HG03280 (cell line): Measurements from ENCODE around the gene FCMR.
"Not testable (repeated sequence)": the region's sequence is repeated elsewhere in the genome, so short reads cannot be mapped to it uniquely, and the experiment has no call there.

ENCODE experiments used
- ATAC-seq: cut with Tn5 transposase; IDR thresholded peaks from one replicate; pipeline ENCODE4 v1.9.1; 2021; ENCODE audit warnings: mild to moderate bottlenecking, moderate library complexity; ENCODE audit not compliant: unreplicated experiment

The FCMR gene

DNA sequence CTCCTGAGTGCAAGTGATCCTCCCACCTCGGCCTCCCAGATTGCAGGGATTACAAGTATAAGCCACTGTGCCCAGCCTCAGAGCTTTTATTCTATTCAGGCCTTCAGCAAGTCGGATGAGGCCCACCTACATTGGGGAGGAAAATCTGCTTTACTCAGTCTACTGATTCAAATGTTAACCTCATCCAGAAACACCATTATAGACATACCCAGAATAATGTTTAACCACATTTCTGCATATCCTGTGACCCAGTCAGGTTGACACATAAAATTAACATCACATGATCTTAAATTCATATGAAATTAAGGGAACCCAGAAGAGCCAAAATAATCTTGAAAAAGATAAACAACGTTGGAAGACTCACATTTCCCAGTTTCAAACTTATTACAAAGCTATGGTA is 41.4 kb downstream of the FCMR start:
- ATAC-seq = no peak

DNA sequence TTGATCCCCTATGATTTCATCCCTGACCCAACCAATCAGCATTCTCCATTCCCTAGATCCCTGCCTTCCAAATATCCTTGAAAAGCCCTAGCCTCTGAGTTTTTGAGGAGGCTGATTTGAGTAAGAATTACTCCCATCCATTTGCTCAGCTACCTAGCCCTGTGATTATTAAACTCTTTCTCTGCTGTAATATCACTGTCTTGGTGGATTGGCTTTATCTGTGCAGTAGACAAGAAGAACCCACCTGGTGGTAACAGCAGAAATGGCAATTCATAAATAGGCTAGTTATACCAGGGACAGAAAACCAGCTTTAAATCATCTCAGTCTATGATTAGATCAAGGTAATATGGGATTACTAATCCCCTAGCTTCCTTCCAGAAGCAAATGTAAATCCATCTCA is 43.3 kb downstream of the FCMR start:
- ATAC-seq = no peak

DNA sequence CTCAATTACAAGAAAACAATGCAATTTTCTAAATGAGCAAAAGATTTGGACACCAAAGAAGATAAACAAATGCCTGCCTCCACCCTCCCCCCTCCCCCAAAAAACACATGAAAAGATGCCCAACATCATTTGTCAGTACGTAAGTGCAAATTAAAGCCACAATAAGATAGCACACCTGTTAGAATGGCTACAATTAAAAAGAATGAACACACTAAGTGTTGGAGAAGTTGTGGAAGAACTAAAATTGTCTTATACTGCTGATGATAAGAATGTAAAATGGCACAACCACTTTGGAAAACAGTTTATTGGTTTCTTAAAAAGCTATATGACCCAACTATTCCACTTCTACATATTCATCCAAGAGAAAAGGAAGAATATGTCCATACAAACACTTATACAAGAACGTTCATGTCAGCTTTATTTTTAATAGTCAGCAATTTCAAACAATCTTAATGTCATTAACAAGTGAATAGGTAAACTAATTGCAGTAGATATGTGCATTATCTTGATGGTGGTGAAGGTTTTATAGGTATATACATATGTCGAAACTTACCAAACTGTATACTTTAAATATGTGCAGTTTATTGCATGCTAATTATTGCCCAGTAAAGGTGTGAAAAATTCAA is 45.9 kb downstream of the FCMR start:
- no peak for ATAC-seq

DNA sequence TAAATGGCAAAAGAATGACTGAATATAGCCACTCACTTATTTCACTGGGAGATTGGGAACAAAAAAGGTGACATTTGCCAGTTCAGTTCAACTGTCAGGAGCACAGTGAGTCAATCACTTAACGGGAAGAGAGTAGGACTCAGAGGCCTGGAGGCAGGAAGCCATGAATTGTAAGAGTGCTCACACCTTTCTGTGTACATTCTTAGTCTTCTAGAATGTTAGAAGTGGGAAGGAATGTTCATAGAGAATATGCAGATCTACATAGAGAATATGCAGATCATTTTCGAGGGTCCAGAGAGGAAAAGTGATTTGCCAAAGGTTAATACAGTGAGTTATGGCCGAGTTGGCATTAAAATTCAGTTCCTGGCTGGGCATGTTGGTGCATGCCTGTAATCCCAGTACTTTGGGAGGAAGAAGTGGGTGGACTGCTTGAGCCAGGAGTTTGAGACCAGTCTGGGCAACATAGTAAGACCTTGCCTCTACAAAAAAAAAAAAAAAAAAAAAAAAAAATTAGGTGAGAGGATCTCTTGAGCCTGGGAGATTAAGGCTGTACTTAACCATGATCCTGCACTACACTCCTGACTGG is 48.0 kb downstream of the FCMR start:
- no peak for ATAC-seq

DNA sequence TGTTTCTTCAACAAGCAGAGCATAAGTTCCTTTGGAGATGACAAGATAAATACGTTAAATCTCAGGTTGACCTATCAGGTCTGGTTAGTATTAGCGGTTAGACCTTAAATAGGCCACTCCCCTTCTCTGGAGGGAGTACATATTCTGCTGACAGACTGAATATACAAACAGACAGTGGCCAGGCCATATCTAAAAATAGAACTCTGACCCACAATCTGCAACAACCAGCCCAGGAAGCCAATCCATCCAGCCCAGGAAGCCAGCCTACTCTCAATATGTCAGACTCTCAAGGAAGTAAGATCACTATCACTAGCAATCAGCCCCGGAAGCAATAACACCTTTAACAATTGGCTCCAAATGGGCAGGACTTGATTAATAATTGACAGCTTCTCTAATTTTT is 49.6 kb downstream of the FCMR start:
- ATAC-seq = no peak

DNA sequence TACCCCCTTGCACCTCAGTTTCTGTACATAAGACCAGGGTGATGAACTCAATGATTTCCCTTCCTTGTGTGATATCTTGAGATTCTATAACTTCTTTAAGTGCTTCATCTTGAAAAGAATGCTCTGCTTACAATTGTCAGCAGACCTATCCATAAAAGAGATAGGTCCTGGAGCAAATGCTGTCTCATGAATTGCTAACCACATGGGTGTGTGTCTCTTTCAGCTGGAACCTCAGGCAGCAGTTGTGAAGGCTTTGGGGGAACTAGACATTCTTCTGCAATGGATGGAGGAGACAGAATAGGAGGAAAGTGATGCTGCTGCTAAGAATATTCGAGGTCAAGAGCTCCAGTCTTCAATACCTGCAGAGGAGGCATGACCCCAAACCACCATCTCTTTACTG is 53.5 kb downstream of the FCMR start:
- no peak for ATAC-seq

DNA sequence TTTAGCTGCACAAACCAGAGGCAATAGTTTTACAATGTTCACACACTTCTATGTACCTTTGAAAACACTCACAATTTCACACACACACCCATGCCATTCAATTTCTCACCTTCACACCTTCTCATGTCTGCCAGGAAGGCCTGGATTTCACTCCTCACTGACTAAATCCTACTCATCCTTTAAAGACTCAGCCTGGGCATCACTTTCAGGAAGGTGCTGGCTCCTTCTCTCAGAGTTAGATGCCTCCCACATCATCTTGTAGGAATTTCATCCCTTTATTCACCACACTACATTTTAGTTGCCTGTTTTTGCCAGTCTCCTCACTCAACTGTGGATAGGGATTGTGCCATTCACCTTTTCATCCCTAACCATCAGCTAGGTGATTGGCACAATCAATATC is 54.0 kb downstream of the FCMR start:
- no peak for ATAC-seq

DNA sequence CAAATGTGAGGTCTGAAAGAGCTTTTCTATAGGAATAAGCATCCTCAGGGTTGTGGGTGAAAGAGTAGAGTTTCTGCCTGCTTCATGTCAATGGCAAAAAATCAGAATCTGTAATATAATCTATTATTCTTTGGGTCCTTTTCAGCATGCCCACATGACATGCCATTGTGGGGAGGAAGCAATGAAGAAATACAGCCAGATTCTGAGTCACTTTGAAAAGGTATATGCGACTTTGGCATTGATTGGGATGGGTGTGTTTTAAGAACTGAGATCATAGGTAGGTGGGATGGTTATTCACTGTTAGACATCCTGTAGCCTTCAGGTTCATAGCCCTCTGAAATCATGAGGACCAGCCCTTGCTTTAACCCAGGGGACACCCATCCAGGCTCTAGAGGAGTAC is 54.5 kb downstream of the FCMR start:
- no peak for ATAC-seq

DNA sequence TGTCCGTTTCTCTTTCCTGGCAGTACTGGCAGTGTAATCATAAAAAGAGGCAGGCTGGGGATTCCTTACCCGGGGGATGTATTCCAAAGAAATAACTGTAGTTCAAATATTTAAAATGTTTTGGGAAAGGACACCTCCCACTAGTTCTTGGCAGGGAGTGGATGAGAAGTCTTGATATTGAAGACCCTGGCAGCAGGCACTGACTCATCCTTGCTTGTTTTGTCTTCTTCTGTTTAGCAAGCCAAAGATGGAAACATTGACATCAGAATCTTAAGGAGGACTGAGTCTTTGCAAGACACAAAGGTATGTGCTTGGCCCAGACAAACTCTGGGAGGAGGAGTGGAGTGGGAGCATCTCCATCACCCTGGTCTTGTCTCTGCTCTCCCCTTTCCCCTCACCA is 55.7 kb downstream of the FCMR start:
- ATAC-seq = no peak

DNA sequence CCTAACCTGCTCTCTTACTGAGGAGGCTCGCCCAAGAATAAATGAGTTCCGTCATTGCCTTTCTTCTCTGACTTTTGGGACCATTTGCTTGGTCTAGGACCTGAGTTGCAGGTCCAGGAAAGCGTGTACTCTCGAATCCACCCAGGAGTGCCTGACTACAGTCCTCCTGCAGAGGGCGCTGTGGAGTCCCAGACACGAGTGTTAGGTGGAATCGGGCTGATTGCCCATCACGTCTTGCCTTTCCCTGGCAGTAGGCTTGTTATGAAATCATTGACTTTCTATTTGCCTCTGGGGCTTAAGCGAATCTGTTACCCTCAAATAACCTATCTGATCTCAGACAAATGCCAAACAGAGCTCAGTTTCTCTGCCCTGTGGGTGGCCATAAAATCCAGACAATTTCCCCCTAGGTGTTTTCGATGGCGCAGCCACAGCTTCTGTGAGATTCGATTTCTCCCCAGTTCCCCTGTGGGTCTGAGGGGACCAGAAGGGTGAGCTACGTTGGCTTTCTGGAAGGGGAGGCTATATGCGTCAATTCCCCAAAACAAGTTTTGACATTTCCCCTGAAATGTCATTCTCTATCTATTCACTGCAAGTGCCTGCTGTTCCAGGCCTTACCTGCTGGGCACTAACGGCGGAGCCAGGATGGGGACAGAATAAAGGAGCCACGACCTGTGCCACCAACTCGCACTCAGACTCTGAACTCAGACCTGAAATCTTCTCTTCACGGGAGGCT is 56.6 kb downstream of the FCMR start, which contains the start of gene IL20:
Gene IL20, plus strand, starts transcription at position 685 of the 733 bp plus-strand sequence. CDS start 230 bp downstream, outside the sequence.
- ATAC-seq = no peak

DNA sequence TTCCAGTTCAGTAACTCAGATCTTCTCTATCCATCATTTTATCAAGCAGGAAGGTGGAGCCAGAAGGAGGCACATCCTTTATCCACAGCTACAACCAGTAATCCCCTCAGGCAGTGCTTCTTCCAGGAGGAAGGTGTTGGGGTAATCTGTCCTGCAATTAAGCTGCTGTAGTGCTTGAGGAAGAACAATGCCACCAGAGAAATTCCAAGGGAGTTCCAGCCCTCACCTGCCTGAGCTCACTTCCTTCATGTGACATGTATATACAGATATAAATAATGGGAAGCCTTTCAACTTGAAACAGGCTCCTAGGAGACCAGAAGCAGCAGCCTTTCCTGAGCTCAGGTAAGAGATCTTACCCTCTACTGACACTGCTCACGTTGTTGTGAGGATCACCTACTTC is 58.5 kb downstream of the FCMR start:
- ATAC-seq = no peak

DNA sequence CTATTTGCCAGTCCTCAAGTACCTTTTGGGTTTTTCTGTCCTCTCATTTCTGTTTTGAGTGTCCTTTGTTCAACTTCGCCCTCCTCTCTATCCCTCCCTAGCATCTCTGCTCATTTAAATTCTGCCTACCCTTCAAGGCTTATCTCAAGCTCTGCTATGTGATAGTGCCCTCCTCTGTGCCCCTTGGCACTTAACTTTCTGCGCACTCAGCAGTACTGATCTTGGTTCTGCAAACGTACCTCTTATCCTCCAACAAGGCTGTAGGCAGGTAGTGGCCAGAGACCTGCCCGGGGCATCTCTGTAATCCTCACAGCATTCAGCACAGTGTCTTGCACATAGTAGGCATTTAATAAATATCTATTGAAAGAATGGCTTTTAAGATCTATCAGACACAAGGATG is 61.6 kb downstream of the FCMR start:
- no peak for ATAC-seq

DNA sequence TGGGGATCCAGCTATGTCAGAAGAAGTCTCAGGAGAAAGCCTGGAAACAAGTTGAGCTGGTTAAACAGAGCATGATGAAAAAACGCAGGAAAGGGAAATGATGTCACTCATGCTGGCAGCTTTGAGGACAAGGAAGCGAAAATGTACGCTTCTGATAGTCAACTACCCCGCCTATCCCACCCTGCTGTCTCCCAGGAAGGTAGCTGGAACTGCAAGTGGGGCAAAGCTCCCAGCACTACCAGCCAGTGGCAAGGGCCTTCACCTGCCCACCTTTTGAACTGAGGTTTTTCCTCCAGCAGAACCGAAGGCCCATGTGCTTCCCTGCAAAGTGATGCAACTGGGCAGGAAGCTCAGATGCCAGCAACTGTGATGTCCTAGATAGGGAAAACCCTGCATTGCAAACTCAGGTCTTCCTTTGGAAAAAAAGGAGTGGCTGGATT is 62.6 kb downstream of the FCMR start:
- ATAC-seq = no peak

DNA sequence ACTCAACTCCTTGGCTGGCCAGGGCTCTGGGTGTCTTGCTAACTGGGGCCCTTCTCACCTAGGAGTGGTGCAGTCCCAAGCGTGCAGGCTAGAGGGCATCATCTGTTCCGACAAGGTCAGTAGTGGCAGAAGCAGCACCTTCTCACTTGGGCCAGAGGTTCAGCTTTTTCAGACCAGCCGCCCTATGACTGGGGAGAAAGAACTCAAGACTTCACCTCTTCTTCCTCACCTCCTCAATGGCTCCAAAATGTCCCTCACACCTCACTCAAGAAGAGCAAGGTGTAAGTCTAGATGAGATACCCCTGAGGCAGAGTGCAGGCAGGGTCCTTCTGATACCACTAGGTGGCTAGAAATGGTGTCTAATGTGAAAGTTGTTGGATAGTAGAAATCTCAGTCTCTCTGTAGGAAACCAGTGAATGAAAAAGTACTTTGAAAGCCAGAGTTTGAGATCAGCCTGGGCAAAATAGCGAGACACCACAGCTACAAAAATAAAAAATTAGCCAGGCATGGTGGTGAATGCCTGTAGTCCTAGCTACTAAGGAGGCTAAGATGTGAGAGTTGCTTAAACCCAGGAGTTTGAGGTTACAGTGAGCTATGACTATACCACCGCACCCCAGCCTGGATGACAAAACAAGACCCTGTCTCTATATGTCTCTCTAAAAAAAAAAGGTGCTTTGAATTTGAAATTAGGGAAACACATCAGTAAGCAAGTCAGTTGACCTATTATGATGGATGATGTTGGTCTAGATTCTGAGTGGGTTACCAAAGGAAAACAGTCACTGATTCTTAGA is 64.9 kb downstream of the FCMR start:
- peak; percentile 71 for ATAC-seq

DNA sequence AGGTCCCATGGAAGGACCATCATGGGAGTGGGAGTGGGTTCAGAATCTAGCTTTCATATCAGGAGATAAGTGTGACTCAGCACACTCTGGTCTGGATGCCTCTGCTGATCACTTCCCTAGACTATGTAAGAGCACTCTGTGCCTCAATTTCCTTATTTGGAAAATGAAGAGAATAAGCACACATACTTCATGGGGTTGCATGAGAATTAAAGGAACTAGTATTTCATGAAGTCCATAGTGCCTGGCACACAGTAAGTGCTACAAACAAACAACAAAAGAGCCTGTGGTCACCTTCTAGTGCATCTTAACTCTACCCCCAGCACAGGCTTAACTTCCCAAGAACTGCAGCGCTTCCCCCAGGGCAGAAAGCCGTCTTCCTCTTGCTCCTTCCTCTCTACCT is 65.9 kb downstream of the FCMR start:
- no peak for ATAC-seq

DNA sequence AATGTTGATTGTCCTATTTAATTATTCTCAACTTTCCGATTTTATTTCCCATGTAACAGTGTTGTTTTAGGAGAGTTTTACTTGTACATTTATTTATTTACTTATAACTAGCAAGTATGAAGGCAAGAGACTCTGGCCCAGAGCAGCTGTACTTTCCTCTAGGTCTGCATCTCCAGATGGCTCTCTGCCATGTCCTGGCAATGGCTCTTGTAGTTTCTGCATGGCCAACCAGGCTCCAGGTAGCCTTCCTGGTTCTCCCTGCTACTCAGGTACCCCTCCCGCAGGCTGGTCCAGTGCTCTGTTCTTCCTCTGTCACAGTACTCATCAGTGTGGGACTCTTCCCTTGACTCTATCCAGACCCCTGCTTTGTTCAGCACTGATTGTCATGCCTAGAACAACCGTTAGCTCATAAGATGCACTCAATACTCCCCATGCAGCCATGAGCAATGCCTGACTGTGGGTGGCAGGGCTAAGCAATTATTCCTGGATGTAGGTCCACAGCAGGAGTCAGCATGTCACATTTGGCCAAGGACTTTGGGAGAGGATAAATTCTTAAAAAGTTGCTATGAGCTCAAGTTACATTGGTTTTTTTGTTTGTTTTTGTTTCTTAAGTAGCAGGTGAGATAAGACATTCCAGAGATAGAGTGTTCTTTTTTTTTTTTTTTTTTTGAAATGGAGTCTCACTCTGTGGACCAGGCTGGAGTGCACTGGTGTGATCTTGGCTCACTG is 67.2 kb downstream of the FCMR start:
- ATAC-seq = no peak

DNA sequence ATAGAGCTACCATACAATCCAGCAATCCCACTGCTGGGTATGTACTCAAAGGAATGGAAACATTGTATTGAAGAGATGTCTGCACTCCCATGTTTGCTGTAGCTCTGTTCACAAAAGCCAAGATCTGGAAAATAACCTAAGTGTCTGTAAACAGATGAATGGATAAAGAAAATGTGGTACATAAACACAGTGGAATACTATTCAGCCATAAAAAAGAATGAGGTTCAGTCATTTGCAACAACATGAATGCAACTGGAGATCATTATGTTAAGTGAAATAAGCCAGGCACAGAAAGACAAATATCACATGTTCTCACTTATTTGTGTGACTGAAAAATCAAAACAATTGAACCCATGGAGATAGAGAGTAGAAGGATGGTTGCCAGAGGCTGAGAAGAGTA is 68.0 kb downstream of the FCMR start:
- not testable (repeated sequence) for ATAC-seq
